SK-N-SH (cell line): ENCODE data around the gene PELI1. TPM values are rescaled to one million over a fixed set of nuclear protein-coding genes. Genes with fewer than 3 reads are reported as not detected.

Experiments used
- CTCF ChIA-PET: fragments of 300-600, 350-600 bp; formaldehyde crosslinking; extraction: SDS; loops from one replicate; lab custom pipeline; 2021; lab: Yijun Ruan, JAX
- POLR2A ChIA-PET: fragments of 350-600 bp; sonication (Branson Sonifier 250); formaldehyde crosslinking; extraction: SDS; loops from one replicate; lab custom pipeline; 2020; ENCODE audit warnings: antibody characterized with exemption, inconsistent platforms; lab: Yijun Ruan, JAX
- DNase-seq: peaks from one replicate; pipeline ENCODE4 v3.0.0; 2012
- H2AFZ ChIP-seq: fragments of 200-600 bp; sonication (generic); 2 replicates; pipeline ENCODE4 v1.8.1; 2016; ENCODE audit warnings: antibody characterized with exemption, mild to moderate bottlenecking, low read depth
- H3F3A ChIP-seq: fragments of 200-600 bp; sonication (generic); replicated peaks from 2 replicates; pipeline ENCODE3; 2016; ENCODE audit warnings: antibody characterized with exemption, mild to moderate bottlenecking; ENCODE audit not compliant: insufficient read depth
- H3K27ac ChIP-seq, 2 experiments: fragments of 200-500 bp in 1 of 2; fragments of 200-600 bp in 1 of 2; sonication (Bioruptor generic) in 1 of 2; sonication (generic), shearing (Covaris generic) in 1 of 2; 2 replicates each; pipeline versions ENCODE4 v1.5.1 to v1.6.1; 2014 to 2016; ENCODE audit warnings: low read depth in 2 of 2, inconsistent platforms in 1 of 2, low read length in 1 of 2, mild to moderate bottlenecking in 1 of 2, mixed read lengths in 1 of 2
- H3K27me3 ChIP-seq: fragments of 200-600 bp; sonication (generic), shearing (Covaris generic); 2 replicates; pipeline ENCODE4 v1.6.1; 2016; ENCODE audit warnings: mixed run types; ENCODE audit not compliant: insufficient read depth
- H3K36me3 ChIP-seq, 2 experiments: fragments of 200-500 bp in 1 of 2; fragments of 200-600 bp in 1 of 2; sonication (Bioruptor generic) in 1 of 2; sonication (generic) in 1 of 2; replicated peaks in 1 of 2; 2 replicates each; pipeline versions ENCODE3 to v1.5.1; 2014 to 2016; ENCODE audit warnings: low read length in 1 of 2, mild to moderate bottlenecking in 1 of 2; ENCODE audit not compliant: insufficient read depth in 2 of 2, control insufficient read depth in 1 of 2
- H3K4me1 ChIP-seq, 2 experiments: fragments of 200-500 bp in 1 of 2; fragments of 200-600 bp in 1 of 2; sonication (Bioruptor generic) in 1 of 2; sonication (generic), shearing (Covaris generic) in 1 of 2; 2 replicates each; pipeline versions ENCODE4 v1.5.1 to v1.6.1; 2014 to 2016; ENCODE audit warnings: low read depth in 1 of 2, low read length in 1 of 2, mixed run types in 1 of 2; ENCODE audit not compliant: insufficient read depth in 2 of 2, control insufficient read depth in 1 of 2
- H3K4me2 ChIP-seq: fragments of 200-600 bp; sonication (generic), shearing (Covaris generic); 2 replicates; pipeline ENCODE4 v1.6.1; 2017; ENCODE audit warnings: mixed run types
- H3K4me3 ChIP-seq, 2 experiments: fragments of 200-500 bp in 1 of 2; fragments of 200-600 bp in 1 of 2; sonication (Bioruptor generic) in 1 of 2; sonication (generic), shearing (Covaris generic) in 1 of 2; 2 replicates each; pipeline versions ENCODE4 v1.5.1 to v1.8.1; 2014 to 2016; ENCODE audit warnings: low read depth in 2 of 2, inconsistent platforms in 1 of 2, low read length in 1 of 2, mild to moderate bottlenecking in 1 of 2, mixed read lengths in 1 of 2, moderate library complexity in 1 of 2
- H3K79me2 ChIP-seq: fragments of 200-600 bp; sonication (generic); 2 replicates; pipeline ENCODE4 v1.8.1; 2017; ENCODE audit warnings: mild to moderate bottlenecking; ENCODE audit not compliant: insufficient read depth
- H3K9ac ChIP-seq: fragments of 200-600 bp; sonication (generic); 2 replicates; pipeline ENCODE4 v1.6.1; 2017; ENCODE audit warnings: mixed run types
- H3K9me2 ChIP-seq: fragments of 200-600 bp; sonication (generic); 2 replicates; pipeline ENCODE4 v1.6.1; 2017; ENCODE audit warnings: mixed run types
- H3K9me3 ChIP-seq: fragments of 200-600 bp; sonication (generic); 2 replicates; pipeline ENCODE4 v1.6.1; 2017; ENCODE audit warnings: mixed run types, mild to moderate bottlenecking, moderate library complexity
- H4K20me1 ChIP-seq: fragments of 200-600 bp; sonication (generic); 2 replicates; pipeline ENCODE4 v1.6.1; 2017; ENCODE audit warnings: mild to moderate bottlenecking, mixed run types; ENCODE audit not compliant: insufficient read depth
- CHD2 ChIP-seq: fragments of 150-350 bp; IDR thresholded peaks from 2 replicates; pipeline ENCODE4 v1.6.1; 2018; ENCODE audit warnings: low read length; ENCODE audit not compliant: partially characterized antibody
- EZH2phosphoT487 ChIP-seq: fragments of 200-600 bp; sonication (generic); IDR thresholded peaks from 2 replicates; pipeline ENCODE4 v1.6.1; 2017; ENCODE audit warnings: low read depth, mixed run types, mild to moderate bottlenecking, antibody characterized with exemption, moderate library complexity, borderline replicate concordance
- FOXJ3 ChIP-seq: sonication (generic); formaldehyde crosslinking; IDR thresholded peaks from 2 replicates; pipeline ENCODE4 v1.5.1; 2020; ENCODE audit warnings: mild to moderate bottlenecking, missing genetic modification reagents
- JUND ChIP-seq: IDR thresholded peaks from 2 replicates; pipeline ENCODE4 v1.4.0; 2012
- NFIC ChIP-seq: IDR thresholded peaks from 2 replicates; pipeline ENCODE4 v1.4.0; 2012; ENCODE audit warnings: borderline replicate concordance
- NRF1 ChIP-seq: IDR thresholded peaks from 2 replicates; pipeline ENCODE4 v1.6.1; 2012; ENCODE audit warnings: low read depth, mild to moderate bottlenecking, low read length
- POLR2AphosphoS5 ChIP-seq: IDR thresholded peaks from 2 replicates; pipeline ENCODE4 v1.6.1; 2012; ENCODE audit warnings: low read depth, low read length
- RAD21 ChIP-seq: IDR thresholded peaks from 2 replicates; pipeline ENCODE4 v1.6.1; 2012; ENCODE audit warnings: mild to moderate bottlenecking, low read length
- SMC3 ChIP-seq: IDR thresholded peaks from 2 replicates; pipeline ENCODE4 v1.6.1; 2012; ENCODE audit warnings: low read depth, low read length, improper control_type of control experiment
- TCF12 ChIP-seq: IDR thresholded peaks from 2 replicates; pipeline ENCODE4 v1.4.0; 2012
- YY1 ChIP-seq: IDR thresholded peaks from 2 replicates; pipeline ENCODE4 v1.4.0; 2012; ENCODE audit warnings: low read depth, mild to moderate bottlenecking
- ZBTB33 ChIP-seq: IDR thresholded peaks from 2 replicates; pipeline ENCODE4 v1.4.0; 2012; ENCODE audit warnings: low read depth, borderline replicate concordance
- WGBS: methylation state at CpG from one replicate; pipeline ENCODE4 v1.1.6; 2017; ENCODE audit warnings: low lambda C conversion rate; 5-methylcytosine and 5-hydroxymethylcytosine counted together
- polyA plus RNA-seq, 3 experiments: library from polyadenylated mRNA; depleted of rRNA; stranded (reverse); fragments of >200 nt; gene quantifications; 2 replicates each; pipeline ENCODE4 v1.2.3, GENCODE V29; 2012
- TF ChIP-seq, protein P1 (sequence below): fragments of 200-600 bp; sonication (generic); IDR thresholded peaks from 2 replicates; pipeline ENCODE4 v1.6.1; 2017; ENCODE audit warnings: antibody characterized with exemption, mild to moderate bottlenecking, moderate library complexity
- TF ChIP-seq, protein P2 (sequence below): fragments of 150-350 bp; IDR thresholded peaks from 2 replicates; pipeline ENCODE4 v1.6.1; 2017; ENCODE audit warnings: antibody characterized with exemption, low read length, low read depth, borderline replicate concordance
- TF ChIP-seq, protein P3 (sequence below): IDR thresholded peaks from 2 replicates; pipeline ENCODE4 v1.4.0; 2012; ENCODE audit warnings: low read depth, borderline replicate concordance
- TF ChIP-seq, protein P4 (sequence below): IDR thresholded peaks from 2 replicates; pipeline ENCODE4 v1.4.0; 2012; ENCODE audit warnings: low read depth

Gene PELI1
- polyA plus RNA-seq, 1 of the 3 experiments (the other 2 are of a cell fraction), result 4.2 TPM

DNA sequence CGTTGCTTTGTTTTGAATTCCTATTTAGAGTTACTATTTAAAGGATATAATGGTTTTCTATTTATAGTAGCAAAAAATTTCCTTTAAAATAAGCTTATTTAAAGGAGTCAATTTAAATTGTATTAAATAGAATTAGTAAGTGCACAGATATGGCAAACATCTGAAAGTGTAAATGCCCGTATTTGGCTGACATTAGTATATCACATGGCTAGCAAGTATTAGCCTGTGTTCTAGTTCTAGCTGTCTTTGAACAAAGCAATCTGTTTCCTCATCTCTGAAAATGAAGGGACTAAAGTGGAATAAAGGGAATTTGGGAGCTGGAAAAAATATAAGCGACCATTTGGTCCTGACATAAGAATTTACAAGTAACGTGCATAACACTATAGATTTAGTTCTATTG, 32.2 kb downstream of the PELI1 start:
- peaks cover 52% of the 10 kb centered on the region for H3K79me2 ChIP-seq
- POLR2A ChIA-PET, result interaction anchor here (0.5 kb wide), 1 partner anchor 752 kb away, joined by 4 read pairs; no protein-coding TSS in a partner anchor

DNA sequence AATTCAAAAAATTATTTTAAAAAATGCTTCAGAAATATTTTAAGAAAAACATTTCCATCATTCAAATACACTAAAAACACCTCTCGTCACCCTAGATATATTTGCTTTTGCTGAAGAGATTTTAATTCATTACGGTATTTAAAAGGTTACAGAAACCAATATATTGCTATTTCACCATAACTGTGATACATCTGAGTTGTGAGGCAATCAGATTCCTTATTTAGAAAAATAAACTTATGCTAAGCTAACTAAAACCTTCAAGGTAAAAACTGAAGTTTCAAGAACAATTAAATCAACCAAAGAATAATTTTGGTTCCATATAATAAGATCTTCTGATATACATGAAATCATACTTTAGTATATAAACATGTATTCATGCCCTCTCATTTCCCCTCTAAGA, 32.8 kb downstream of the PELI1 start:
- POLR2A ChIA-PET, result no interaction called here
- H4K20me1 ChIP-seq, result no peaks in the 10 kb centered on the region
- H3K9me2 ChIP-seq, result no peaks in the 10 kb centered on the region
- peaks cover 22% of the 10 kb centered on the region for H3F3A ChIP-seq
- DNase-seq, result no peak
- no peak overlapping the region for H3K9ac ChIP-seq
- H3K27ac ChIP-seq, result no peak overlapping the region
- H3K4me3 ChIP-seq, result no peak overlapping the region
- peaks cover 50% of the 10 kb centered on the region for H3K79me2 ChIP-seq
- WGBS, result 95% methylated on average over 2 of the region's 2 CpGs
- no peaks in the 10 kb centered on the region for H3K27me3 ChIP-seq
- H3K4me1 ChIP-seq, result peaks cover 4 to 29% of the 10 kb centered on the region in 2 experiments; a peak in 3 of 4 replicates
- CTCF ChIA-PET, result no interaction called here
- no peak overlapping the region for H2AFZ ChIP-seq
- no peaks in the 10 kb centered on the region for H3K9me3 ChIP-seq
- no peak overlapping the region for H3K4me2 ChIP-seq
- peaks cover 0 to 4% of the 10 kb centered on the region in 2 experiments for H3K36me3 ChIP-seq
- no peak for TF ChIP-seq EZH2phosphoT487
- no peak for TF ChIP-seq ZBTB33
- TF ChIP-seq JUND, result no peak
- no peak for TF ChIP-seq FOXJ3 (CRISPR knock-in tag)
- TF ChIP-seq TCF12, result no peak
- TF ChIP-seq, protein P1, sequence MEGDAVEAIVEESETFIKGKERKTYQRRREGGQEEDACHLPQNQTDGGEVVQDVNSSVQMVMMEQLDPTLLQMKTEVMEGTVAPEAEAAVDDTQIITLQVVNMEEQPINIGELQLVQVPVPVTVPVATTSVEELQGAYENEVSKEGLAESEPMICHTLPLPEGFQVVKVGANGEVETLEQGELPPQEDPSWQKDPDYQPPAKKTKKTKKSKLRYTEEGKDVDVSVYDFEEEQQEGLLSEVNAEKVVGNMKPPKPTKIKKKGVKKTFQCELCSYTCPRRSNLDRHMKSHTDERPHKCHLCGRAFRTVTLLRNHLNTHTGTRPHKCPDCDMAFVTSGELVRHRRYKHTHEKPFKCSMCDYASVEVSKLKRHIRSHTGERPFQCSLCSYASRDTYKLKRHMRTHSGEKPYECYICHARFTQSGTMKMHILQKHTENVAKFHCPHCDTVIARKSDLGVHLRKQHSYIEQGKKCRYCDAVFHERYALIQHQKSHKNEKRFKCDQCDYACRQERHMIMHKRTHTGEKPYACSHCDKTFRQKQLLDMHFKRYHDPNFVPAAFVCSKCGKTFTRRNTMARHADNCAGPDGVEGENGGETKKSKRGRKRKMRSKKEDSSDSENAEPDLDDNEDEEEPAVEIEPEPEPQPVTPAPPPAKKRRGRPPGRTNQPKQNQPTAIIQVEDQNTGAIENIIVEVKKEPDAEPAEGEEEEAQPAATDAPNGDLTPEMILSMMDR, result no peak
- TF ChIP-seq, protein P2, sequence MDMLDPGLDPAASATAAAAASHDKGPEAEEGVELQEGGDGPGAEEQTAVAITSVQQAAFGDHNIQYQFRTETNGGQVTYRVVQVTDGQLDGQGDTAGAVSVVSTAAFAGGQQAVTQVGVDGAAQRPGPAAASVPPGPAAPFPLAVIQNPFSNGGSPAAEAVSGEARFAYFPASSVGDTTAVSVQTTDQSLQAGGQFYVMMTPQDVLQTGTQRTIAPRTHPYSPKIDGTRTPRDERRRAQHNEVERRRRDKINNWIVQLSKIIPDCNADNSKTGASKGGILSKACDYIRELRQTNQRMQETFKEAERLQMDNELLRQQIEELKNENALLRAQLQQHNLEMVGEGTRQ, result no peak
- TF ChIP-seq SMC3, result no peak
- TF ChIP-seq NRF1, result no peak
- no peak for TF ChIP-seq NFIC

More for the DNA sequence above, 32.2 kb downstream of the PELI1 start:
- Histone ChIP-seq H3F3A (peaks cover 20% of the 10 kb centered on the region), H3K9me3 (no peaks in the 10 kb centered on the region), H3K27ac (no peak overlapping the region), H3K4me1 (peaks cover 7 to 35% of the 10 kb centered on the region in 2 experiments), H3K27me3 (no peaks in the 10 kb centered on the region), H2AFZ (no peak overlapping the region), H3K9me2 (no peaks in the 10 kb centered on the region), H3K9ac (no peak overlapping the region), H4K20me1 (no peaks in the 10 kb centered on the region), H3K36me3 (peaks cover 0 to 4% of the 10 kb centered on the region in 2 experiments), H3K4me3 (no peak overlapping the region), H3K4me2 (no peak overlapping the region)
- CTCF ChIA-PET, result interaction anchor here (0.8 to 1.2 kb wide), 2 partner anchors 14 to 18 kb away, joined by 4 to 5 read pairs; no protein-coding TSS in a partner anchor
- WGBS, result 75% methylated on average over 4 of the region's 4 CpGs
- DNase-seq, result no peak
- TF ChIP-seq YY1 (no peak), CHD2 (no peak), SMC3 (no peak), RAD21 (no peak), EZH2phosphoT487 (no peak), NFIC (no peak), TCF12 (no peak), POLR2AphosphoS5 (no peak)
- TF ChIP-seq, protein P1, result no peak
- TF ChIP-seq, protein P2, result no peak
- TF ChIP-seq, protein P3, sequence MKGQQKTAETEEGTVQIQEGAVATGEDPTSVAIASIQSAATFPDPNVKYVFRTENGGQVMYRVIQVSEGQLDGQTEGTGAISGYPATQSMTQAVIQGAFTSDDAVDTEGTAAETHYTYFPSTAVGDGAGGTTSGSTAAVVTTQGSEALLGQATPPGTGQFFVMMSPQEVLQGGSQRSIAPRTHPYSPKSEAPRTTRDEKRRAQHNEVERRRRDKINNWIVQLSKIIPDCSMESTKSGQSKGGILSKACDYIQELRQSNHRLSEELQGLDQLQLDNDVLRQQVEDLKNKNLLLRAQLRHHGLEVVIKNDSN, result no peak
- TF ChIP-seq, protein P4, sequence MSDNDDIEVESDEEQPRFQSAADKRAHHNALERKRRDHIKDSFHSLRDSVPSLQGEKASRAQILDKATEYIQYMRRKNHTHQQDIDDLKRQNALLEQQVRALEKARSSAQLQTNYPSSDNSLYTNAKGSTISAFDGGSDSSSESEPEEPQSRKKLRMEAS, result no peak
